GM18508 (cell line): ENCODE results near the gene RNF31.

ENCODE experiments used
- ATAC-seq: cut with Tn5 transposase; IDR thresholded peaks from one replicate; pipeline ENCODE4 v1.9.1; 2021; ENCODE audit warnings: moderate number of reproducible peaks; ENCODE audit not compliant: insufficient read depth, unreplicated experiment

RNF31 gene

GRCh38 chr14:24116128-24116814 lies 31.0 kb upstream of the RNF31 start:
- no peak for ATAC-seq

- no peak for ATAC-seq
Measured at GRCh38 chr14:24117179-24117578, 30.1 kb upstream of the RNF31 start.

- ATAC-seq = no peak
Measured at GRCh38 chr14:24119691-24120090, 27.6 kb upstream of the RNF31 start.

- ATAC-seq = no peak
Measured at GRCh38 chr14:24121210-24121609, 26.1 kb upstream of the RNF31 start.

GRCh38 chr14:24122416-24122815 lies 24.9 kb upstream of the RNF31 start:
- ATAC-seq = no peak

- no peak for ATAC-seq
Measured at GRCh38 chr14:24122898-24123297, 24.4 kb upstream of the RNF31 start.

GRCh38 chr14:24123424-24124417 lies 23.6 kb upstream of the RNF31 start:
- ATAC-seq = no peak

- no peak for ATAC-seq
Measured at GRCh38 chr14:24126939-24127338, 20.4 kb upstream of the RNF31 start.

GRCh38 chr14:24127673-24128072 lies 19.6 kb upstream of the RNF31 start:
- ATAC-seq = no peak

GRCh38 chr14:24129410-24129998 lies 17.8 kb upstream of the RNF31 start:
- no peak for ATAC-seq

- no peak for ATAC-seq
Measured at GRCh38 chr14:24130380-24130716, 16.9 kb upstream of the RNF31 start, which contains the start of gene FITM1. Gene FITM1 (plus strand): TSS chr14:24130659. CDS start chr14:24131564, 905 bp downstream.

- ATAC-seq = no peak
Measured at GRCh38 chr14:24130717-24131548, 16.4 kb upstream of the RNF31 start.

- no peak for ATAC-seq
Measured at GRCh38 chr14:24131549-24131966, 15.7 kb upstream of the RNF31 start.

GRCh38 chr14:24132061-24132685 lies 15.1 kb upstream of the RNF31 start:
- no peak for ATAC-seq

- ATAC-seq = no peak
Measured at GRCh38 chr14:24132976-24133375, 14.3 kb upstream of the RNF31 start.

GRCh38 chr14:24133735-24134134 lies 13.6 kb upstream of the RNF31 start:
- ATAC-seq = no peak

GRCh38 chr14:24135584-24135833 lies 11.8 kb upstream of the RNF31 start:
- no peak for ATAC-seq

- no peak for ATAC-seq
Measured at GRCh38 chr14:24135834-24136683, 11.2 kb upstream of the RNF31 start, which contains the start of gene PSME1. Gene PSME1 (plus strand): TSS chr14:24136194. CDS start chr14:24136263, 69 bp downstream.
